Neutrophil (primary cell): ENCODE measurements around the gene PAX2.

Experiments used
- H3K27ac ChIP-seq: fragments of 200-600 bp; sonication (generic); 2 replicates; pipeline ENCODE4 v1.5.1; 2016; ENCODE audit warnings: mild to moderate bottlenecking, moderate library complexity
- H3K27me3 ChIP-seq: fragments of 200-600 bp; sonication (generic); 2 replicates; pipeline ENCODE4 v1.6.0; 2016; ENCODE audit warnings: mild to moderate bottlenecking
- H3K36me3 ChIP-seq: fragments of 200-600 bp; sonication (generic); 2 replicates; pipeline ENCODE4 v1.5.1; 2017
- H3K4me1 ChIP-seq, 2 experiments: fragments of 200-600 bp in 1 of 2; sonication (generic) in 1 of 2; 1 replicate in 1 of 2; 2 replicates in 1 of 2; pipeline versions ENCODE4 v1.5.1 to v1.6.1; 2013 to 2016; ENCODE audit warnings: low read depth in 1 of 2, low read length in 1 of 2, mild to moderate bottlenecking in 1 of 2, moderate library complexity in 1 of 2; ENCODE audit not compliant: control insufficient read depth in 1 of 2, insufficient read depth in 1 of 2
- H3K4me3 ChIP-seq, 2 experiments: fragments of 200-600 bp in 1 of 2; sonication (generic) in 1 of 2; 1 replicate in 1 of 2; 2 replicates in 1 of 2; pipeline ENCODE4 v1.5.1; 2013 to 2016; ENCODE audit warnings: low read depth in 1 of 2, low read length in 1 of 2, mild to moderate bottlenecking in 1 of 2, moderate library complexity in 1 of 2
- H3K9me3 ChIP-seq: fragments of 200-600 bp; sonication (generic); 2 replicates; pipeline ENCODE4 v1.5.1; 2016
- CTCF ChIP-seq: fragments of 200-600 bp; sonication (generic); IDR thresholded peaks from 2 replicates; pipeline ENCODE4 v1.5.1; 2016; ENCODE audit warnings: antibody characterized with exemption

Gene PAX2

GRCh38 chr10:100831742-100832141, 86.4 kb downstream of the PAX2 start:
- peaks cover 5 to 28% of the 10 kb centered on the region in 2 experiments for H3K4me1 ChIP-seq
- no peak for TF ChIP-seq CTCF
- H3K4me3 ChIP-seq = no peak overlapping the region
- H3K27ac ChIP-seq = no peak overlapping the region
- no peaks in the 10 kb centered on the region for H3K36me3 ChIP-seq
- H3K9me3 ChIP-seq = no peaks in the 10 kb centered on the region
- H3K27me3 ChIP-seq = peaks cover 100% of the 10 kb centered on the region

GRCh38 chr10:100835810-100836209, 90.4 kb downstream of the PAX2 start:
- Histone ChIP-seq H3K4me1 (no peaks in the 10 kb centered on the region), H3K9me3 (no peaks in the 10 kb centered on the region), H3K27me3 (peaks cover 100% of the 10 kb centered on the region), H3K27ac (no peak overlapping the region), H3K4me3 (no peak overlapping the region), H3K36me3 (no peaks in the 10 kb centered on the region)
- no peak for TF ChIP-seq CTCF

GRCh38 chr10:100836891-100837290, 91.5 kb downstream of the PAX2 start:
- H3K36me3 ChIP-seq = no peaks in the 10 kb centered on the region
- no peak overlapping the region for H3K27ac ChIP-seq
- no peaks in the 10 kb centered on the region for H3K4me1 ChIP-seq
- H3K9me3 ChIP-seq = no peaks in the 10 kb centered on the region
- H3K4me3 ChIP-seq = no peak overlapping the region
- no peak for TF ChIP-seq CTCF
- H3K27me3 ChIP-seq = peaks cover 100% of the 10 kb centered on the region

- peaks cover 100% of the 10 kb centered on the region for H3K27me3 ChIP-seq
- H3K4me3 ChIP-seq = no peak overlapping the region
- H3K9me3 ChIP-seq = no peaks in the 10 kb centered on the region
- no peak for TF ChIP-seq CTCF
- no peaks in the 10 kb centered on the region for H3K36me3 ChIP-seq
- no peak overlapping the region for H3K27ac ChIP-seq
- no peaks in the 10 kb centered on the region for H3K4me1 ChIP-seq
These were observed 91.9 kb downstream of the PAX2 start for GRCh38 chr10:100837300-100837699.

- H3K4me3 ChIP-seq = no peak overlapping the region
- H3K9me3 ChIP-seq = no peaks in the 10 kb centered on the region
- TF ChIP-seq CTCF = no peak
- no peaks in the 10 kb centered on the region for H3K36me3 ChIP-seq
- peaks cover 100% of the 10 kb centered on the region for H3K27me3 ChIP-seq
- no peak overlapping the region for H3K27ac ChIP-seq
- H3K4me1 ChIP-seq = no peaks in the 10 kb centered on the region
These were observed 93.6 kb downstream of the PAX2 start for GRCh38 chr10:100838986-100839385.

- Histone ChIP-seq H3K27ac (no peak overlapping the region), H3K4me3 (no peak overlapping the region), H3K9me3 (no peaks in the 10 kb centered on the region), H3K4me1 (no peaks in the 10 kb centered on the region), H3K27me3 (peaks cover 100% of the 10 kb centered on the region), H3K36me3 (no peaks in the 10 kb centered on the region)
- no peak for TF ChIP-seq CTCF
These were observed 96.1 kb downstream of the PAX2 start for GRCh38 chr10:100841528-100841927.
